Measurements from ENCODE around the gene KRT10.
A peak's percentile ranks its signal among the peaks of the same experiment; 100 is the strongest.
"Not testable (repeated sequence)": the region's sequence is repeated elsewhere in the genome, so short reads cannot be mapped to it uniquely, and the experiment has no call there.

Gene KRT10

GRCh38 chr17:40830085-40830776 lies 7.8 kb upstream of the KRT10 start:
- DNase-seq = no peak

GRCh38 chr17:40828454-40829044 lies 6.1 kb upstream of the KRT10 start:
- DNase-seq = no peak

- no peak for DNase-seq
These were observed 5.5 kb upstream of the KRT10 start for GRCh38 chr17:40827746-40828453.

- no peak for DNase-seq
These were observed 3.2 kb upstream of the KRT10 start for GRCh38 chr17:40825599-40825998.

- no peak for DNase-seq
These were observed 1.8 kb upstream of the KRT10 start for GRCh38 chr17:40824015-40824832.

GRCh38 chr17:40821536-40821935 lies 878 bp downstream of the KRT10 start:
- no peak for DNase-seq

- DNase-seq = no peak
These were observed 2.1 kb downstream of the KRT10 start for GRCh38 chr17:40820228-40820838.

- DNase-seq = no peak
These were observed 2.8 kb downstream of the KRT10 start for GRCh38 chr17:40819528-40820125.

GRCh38 chr17:40818733-40819527 lies 3.5 kb downstream of the KRT10 start:
- DNase-seq = peak; percentile 87

- DNase-seq = no peak
These were observed 4.1 kb downstream of the KRT10 start for GRCh38 chr17:40818343-40818732.

GRCh38 chr17:40817103-40817682 lies 5.2 kb downstream of the KRT10 start:
- DNase-seq = no peak

- DNase-seq = no peak
These were observed 5.8 kb downstream of the KRT10 start for GRCh38 chr17:40816569-40816968.

GRCh38 chr17:40815381-40815780 lies 7.0 kb downstream of the KRT10 start:
- no peak for DNase-seq

GRCh38 chr17:40814657-40815056 lies 7.8 kb downstream of the KRT10 start:
- DNase-seq = not testable (repeated sequence)

GRCh38 chr17:40813804-40814203 lies 8.6 kb downstream of the KRT10 start:
- DNase-seq = no peak

GRCh38 chr17:40812639-40813038 lies 9.8 kb downstream of the KRT10 start:
- DNase-seq = no peak

- no peak for DNase-seq
These were observed 11.9 kb downstream of the KRT10 start for GRCh38 chr17:40810494-40810893.

- DNase-seq = no peak
These were observed 12.5 kb downstream of the KRT10 start for GRCh38 chr17:40809721-40810421.

- no peak for DNase-seq
These were observed 16.3 kb downstream of the KRT10 start for GRCh38 chr17:40806131-40806530.

GRCh38 chr17:40803617-40804082 lies 18.8 kb downstream of the KRT10 start:
- DNase-seq = peak; percentile 76

Data from stimulated activated CD4-positive, alpha-beta T cell treated with anti-CD3 and anti-CD28 coated beads, Interleukin-4, amount 100 ng/mL, for 1 hour (primary cell).